SW 1271 (cell line): Measurements from ENCODE around the gene CBX8.
A peak's percentile ranks its signal among the peaks of the same experiment; 100 is the strongest.

Experiments
- DNase-seq, 2 experiments: peaks; one replicate each; lab custom pipeline; 2025; lab: John Stamatoyannopoulos, UW

Gene CBX8

DNA sequence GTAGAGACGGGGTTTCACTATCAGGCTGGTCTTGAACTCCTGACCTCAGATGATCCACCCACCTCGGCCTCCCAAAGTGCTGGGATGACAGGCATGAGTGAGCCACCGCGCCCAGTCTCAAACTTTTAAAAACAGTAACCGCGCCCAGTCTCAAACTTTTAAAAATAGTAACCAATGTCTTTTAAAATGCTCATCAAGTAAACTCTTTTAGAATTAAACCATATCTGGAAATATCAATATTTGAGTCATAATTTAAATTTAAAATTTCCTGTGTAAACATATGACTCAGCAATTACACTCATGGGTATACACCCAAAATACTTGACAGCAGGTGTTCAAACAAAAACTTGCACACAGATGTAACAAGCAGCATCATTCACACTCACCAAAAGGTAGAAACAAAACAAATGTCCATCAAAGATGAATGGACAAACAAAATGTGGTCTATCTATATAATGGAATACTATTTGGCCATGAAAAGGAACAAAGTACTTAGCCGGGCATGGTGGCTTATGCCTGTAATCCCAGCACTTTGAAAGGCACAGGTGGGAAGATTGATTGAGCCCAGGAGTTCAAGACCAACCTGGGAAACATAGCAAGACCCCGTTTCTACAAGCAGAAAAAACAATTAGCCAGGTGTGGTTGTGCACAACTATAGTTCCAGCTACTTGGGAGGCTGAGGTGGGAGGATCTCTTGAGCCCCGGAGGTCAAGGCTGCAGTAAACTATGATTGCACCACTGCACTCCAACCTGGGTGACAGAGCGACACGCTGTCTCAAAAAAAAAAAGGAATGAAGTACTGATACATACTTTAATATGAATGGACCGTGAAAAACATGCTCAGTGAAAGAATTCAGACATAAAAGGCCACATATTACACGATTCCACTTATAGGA, 46.0 kb downstream of the CBX8 start:
- no peak for DNase-seq

DNA sequence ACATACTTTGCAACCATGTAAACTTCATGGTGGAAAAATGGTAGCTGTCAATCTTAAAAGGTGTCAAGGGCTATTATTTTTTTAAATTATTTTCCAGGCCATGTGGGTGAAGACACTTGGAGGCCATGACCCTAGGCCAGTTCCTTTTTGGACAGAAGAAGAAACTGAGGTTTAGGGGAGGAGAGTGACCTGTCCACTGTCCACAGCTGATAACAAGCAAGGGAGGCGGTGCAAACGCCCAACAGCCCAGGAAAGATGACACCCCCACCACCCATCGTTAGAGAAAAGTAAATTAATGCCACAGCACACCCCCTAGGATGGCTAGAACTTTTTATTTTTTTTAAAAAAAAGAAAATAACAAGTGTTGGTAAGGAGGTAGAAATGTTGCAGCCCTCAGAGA, 46.9 kb downstream of the CBX8 start:
- no peak for DNase-seq

DNA sequence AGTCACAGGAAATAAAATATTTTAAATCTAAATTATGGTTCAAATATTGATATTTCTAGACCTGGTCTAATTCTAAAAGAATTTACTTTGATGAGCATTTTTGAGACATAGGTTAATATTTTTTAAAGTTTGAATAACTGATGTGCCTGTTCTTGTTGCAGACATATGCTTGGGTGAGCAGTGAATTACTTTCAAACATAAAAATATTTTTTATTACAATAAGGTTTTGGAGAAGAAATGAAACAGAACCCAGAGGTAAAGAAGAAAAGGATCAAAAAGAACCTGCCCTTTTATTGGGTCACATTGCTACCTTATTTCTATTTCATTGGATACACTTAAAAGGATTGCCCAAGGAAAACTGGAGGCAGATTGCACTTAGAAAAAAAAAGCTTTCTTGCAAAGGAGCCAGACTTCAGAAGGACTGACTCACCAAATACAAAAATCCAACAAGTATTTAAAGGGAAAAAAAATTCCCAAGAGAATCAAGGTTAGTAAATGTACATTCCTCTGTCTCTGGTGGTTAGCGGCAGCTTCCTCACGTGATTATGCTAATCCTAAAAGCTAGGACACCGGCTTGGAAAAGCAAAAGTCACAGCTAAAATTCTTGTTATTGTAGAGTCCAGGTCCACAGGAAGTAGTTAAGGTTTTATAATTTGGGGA, 47.6 kb downstream of the CBX8 start:
- DNase-seq: peak in 1 of 2 experiments; percentile 6

DNA sequence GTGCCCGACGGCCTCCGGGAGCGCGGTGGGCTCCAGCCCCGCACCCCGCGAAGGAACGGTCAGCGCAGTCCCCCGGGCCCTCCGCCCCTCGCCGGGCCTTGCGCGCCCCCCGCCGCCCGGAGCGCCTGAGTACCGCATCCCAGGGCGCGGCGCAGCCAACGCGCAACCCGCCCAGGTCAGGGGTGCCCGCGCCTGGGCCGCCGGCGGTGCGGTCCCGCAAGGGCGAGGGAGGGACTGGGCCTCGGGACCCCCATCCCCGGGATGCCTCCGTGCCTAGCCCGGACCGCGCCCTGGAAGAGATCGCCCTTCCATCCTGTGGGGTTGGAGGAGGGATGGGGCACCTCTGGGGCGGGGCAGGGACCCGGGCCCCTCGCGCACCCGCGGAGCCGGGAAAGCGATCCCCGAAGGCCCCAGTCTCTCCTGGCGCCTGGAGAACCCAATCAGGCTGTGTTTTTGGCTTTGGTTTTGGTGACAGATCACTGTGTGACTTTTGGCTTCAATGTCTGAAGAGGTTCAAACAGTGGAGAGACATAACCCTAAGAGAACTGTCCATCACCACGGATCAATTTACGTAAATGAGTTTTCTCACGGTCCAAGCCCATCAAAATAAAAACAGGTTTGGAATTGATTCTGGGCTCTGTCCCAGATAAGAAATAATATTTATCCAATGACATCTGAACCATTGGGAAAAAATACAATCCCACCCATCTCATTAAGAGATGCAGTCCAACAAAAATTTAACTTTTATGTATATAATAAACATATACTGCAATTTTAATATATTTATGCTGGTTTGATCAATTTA, 48.4 kb downstream of the CBX8 start:
- no peak for DNase-seq

DNA sequence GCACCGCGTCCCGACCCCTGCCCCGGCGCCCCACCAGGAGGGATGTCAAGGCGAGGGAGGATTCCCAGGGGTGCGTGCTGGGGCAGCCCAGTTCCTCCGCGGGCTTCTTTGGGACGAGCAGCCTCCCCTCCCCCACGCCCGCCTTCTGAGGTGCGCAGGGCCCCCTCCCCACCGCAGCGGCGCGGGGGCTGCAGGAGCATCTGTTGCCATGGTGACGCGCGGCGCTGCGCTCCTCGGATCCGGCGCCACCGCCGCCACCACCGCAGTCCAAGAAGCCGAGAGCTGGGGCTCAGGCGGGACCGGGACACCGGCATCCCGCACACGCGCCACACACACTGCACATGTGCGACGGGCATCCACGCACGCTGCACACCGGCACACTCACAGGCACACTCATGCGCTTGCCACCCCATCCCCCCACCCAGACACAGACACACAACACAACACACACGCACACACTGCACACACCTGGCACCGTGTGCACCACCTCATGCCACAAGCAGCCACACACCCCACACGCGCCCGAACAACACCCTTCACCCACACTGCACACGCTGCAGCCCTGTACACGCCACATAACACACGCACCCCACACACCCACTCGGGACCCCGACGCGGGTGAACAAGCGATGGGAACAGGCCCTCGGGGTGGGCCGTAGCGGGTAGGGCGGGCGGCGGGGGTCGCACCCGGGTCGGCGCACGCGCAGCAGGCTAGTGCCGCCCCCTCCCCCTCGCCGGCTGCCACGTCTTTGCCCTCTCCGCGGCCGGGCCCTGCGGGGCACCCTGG, 49.2 kb downstream of the CBX8 start:
- DNase-seq: no peak

DNA sequence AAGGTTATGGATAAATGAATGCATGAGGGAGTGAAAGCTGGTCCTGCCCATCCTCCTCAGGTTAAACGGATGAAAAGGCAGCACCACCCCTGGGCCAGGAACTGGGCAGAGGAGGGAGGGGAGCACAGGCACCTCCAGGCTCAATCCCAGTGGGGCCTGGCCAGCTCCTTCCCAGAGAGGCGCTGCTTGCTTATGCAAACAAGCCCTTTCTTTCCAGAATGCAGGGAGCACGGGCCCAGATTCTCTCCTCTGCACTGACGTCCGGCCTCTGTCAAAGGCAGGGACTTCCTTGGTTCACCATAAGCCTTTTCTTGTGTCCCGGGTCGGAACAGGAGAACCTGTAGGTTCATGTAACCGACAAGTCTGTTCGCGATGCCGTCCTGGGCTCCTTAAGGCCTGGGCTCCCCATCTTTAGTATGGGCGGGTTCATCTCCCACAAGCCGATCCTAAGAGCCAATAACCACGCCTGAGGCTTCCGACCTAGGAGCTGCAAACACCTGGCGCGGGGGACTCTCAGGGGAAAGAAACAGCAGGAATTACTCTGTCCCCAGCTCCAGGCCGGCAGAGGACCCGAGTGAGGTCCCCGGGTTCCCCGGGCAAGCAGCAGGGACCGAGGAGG, 49.9 kb downstream of the CBX8 start:
- no peak for DNase-seq

DNA sequence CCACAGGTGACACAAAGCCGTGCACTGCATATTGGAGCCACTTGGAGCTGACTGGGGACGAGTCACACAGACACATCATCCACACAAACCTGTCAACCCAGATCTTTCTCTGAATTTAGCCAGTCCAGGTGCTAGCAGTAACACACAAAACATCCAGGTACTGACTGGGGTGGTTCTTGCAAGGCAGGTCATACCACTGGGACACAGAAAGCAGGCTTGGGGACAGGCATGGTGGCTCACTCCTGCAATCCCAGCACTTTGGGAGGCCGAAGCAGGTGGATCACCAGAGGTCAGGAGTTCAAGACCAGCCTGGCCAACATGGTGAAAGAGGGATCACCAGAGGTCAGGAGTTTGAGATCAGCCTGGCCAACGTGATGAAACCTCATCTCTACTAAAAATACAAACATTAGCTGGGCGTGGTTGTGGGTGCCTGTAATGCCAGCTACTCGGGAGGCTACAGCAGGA, 51.2 kb downstream of the CBX8 start:
- DNase-seq: no peak

DNA sequence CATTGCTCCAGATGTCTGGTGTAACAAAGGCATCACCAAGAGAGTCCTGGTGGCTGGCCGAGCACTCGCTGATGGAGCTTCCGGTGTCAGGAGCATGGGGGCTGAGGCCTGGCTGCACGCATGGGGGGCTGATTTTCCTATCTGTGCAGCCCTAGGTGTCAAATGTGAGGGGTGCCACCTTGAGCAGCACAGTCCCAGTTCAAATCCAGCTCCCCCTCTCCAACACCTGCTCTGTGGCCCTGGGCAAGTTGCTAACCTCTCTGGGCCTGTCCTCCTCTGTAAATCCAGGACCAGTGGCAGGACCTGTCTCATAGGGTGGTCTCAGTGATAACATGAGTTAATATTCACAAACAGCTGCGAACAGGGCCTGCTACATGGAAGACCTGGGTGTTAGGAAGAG, 53.3 kb downstream of the CBX8 start:
- no peak for DNase-seq

DNA sequence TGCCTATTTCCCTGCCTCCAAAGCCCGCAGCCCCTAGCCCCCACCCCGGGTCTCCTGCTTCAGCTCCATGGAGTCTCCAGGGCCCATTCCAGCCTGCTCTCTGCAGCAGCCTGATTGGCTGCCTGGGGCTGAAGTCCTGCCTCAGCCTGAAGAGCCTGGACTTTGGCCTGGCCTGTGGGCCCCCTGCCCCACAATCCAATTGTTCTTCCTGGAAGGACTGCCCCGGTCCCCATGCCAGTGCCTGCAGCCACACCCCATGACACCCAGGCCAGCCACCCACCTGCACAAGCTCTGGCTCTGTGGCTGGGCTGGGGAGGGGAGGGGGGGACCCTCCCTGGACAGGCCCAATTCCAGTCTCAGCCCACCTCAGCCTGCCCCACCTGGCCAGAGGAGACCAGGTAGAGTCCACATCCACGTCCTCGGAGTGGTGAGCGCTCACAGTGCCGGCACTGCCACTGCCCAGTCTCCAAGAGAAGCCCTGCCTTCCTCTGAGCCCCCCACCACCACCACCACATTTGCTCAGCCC, 53.9 kb downstream of the CBX8 start:
- no peak for DNase-seq

DNA sequence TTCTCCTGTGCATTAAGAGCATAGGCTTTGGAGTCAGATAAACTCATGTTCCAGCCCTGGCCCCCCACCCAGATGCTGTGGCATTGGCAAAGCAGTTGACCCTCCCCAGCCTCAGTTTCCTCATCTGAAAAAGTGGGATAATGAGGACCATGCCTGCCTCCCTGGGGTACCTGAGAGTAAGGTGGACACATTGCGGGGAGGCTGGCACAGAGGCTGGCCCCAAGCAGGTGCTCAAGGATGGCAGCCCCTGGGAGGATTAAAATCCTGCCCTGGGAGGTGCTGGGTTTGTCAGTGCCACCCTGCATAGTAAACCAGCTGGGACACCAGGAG, 54.3 kb downstream of the CBX8 start:
- no peak for DNase-seq
